ENCODE data around the gene ARSJ.
A peak's percentile ranks its signal among the peaks of the same experiment; 100 is the strongest.
"Not testable (repeated sequence)": the region's sequence is repeated elsewhere in the genome, so short reads cannot be mapped to it uniquely, and the experiment has no call there.

Gene ARSJ

GRCh38 chr4:113935190-113935589 is 44.3 kb downstream of the ARSJ start:
- ATAC-seq (ENCODE audit: low read depth) (peak; percentile 35; the same call in 1 of the 3 replicates), DNase-seq (ENCODE audit: low spot score) (no peak)
- H3K27ac ChIP-seq (ENCODE audit: poor library complexity, severe bottlenecking), result no peak overlapping the region
- H3K4me3 ChIP-seq (ENCODE audit: severe bottlenecking), result no peak overlapping the region
- H3K27me3 ChIP-seq (ENCODE audit: insufficient read depth, poor library complexity, severe bottlenecking), result no peaks in the 10 kb centered on the region
- H3K36me3 ChIP-seq (ENCODE audit: low read depth), result peaks cover 15% of the 10 kb centered on the region
- H3K4me1 ChIP-seq (ENCODE audit: insufficient read depth, poor library complexity, severe bottlenecking), result peaks cover 9% of the 10 kb centered on the region
- no peaks in the 10 kb centered on the region for H3K9me3 ChIP-seq (ENCODE audit: severe bottlenecking)
- TF ChIP-seq, protein P1, sequence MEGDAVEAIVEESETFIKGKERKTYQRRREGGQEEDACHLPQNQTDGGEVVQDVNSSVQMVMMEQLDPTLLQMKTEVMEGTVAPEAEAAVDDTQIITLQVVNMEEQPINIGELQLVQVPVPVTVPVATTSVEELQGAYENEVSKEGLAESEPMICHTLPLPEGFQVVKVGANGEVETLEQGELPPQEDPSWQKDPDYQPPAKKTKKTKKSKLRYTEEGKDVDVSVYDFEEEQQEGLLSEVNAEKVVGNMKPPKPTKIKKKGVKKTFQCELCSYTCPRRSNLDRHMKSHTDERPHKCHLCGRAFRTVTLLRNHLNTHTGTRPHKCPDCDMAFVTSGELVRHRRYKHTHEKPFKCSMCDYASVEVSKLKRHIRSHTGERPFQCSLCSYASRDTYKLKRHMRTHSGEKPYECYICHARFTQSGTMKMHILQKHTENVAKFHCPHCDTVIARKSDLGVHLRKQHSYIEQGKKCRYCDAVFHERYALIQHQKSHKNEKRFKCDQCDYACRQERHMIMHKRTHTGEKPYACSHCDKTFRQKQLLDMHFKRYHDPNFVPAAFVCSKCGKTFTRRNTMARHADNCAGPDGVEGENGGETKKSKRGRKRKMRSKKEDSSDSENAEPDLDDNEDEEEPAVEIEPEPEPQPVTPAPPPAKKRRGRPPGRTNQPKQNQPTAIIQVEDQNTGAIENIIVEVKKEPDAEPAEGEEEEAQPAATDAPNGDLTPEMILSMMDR (IDR thresholded peaks at IDR 0.05; ENCODE audit: poor library complexity, severe bottlenecking), result no peak

- H3K4me3 ChIP-seq (ENCODE audit: severe bottlenecking); H3K27ac ChIP-seq (ENCODE audit: poor library complexity, severe bottlenecking); H3K27me3 ChIP-seq (ENCODE audit: insufficient read depth, poor library complexity, severe bottlenecking); H3K36me3 ChIP-seq (ENCODE audit: low read depth); DNase-seq (ENCODE audit: low spot score); ATAC-seq (ENCODE audit: low read depth); H3K9me3 ChIP-seq (ENCODE audit: severe bottlenecking): not testable (repeated sequence)
- H3K4me1 ChIP-seq (ENCODE audit: insufficient read depth, poor library complexity, severe bottlenecking), result peaks cover 14% of the 10 kb centered on the region
These were observed 54.7 kb downstream of the ARSJ start for GRCh38 chr4:113924706-113925105.

- ATAC-seq (ENCODE audit: low read depth) (no peak), DNase-seq (ENCODE audit: low spot score) (no peak)
- no peak overlapping the region for H3K4me3 ChIP-seq (ENCODE audit: severe bottlenecking)
- TF ChIP-seq, protein P1 (IDR thresholded peaks at IDR 0.05; ENCODE audit: poor library complexity, severe bottlenecking), result no peak
- H3K27ac ChIP-seq (ENCODE audit: poor library complexity, severe bottlenecking), result no peak overlapping the region
- H3K4me1 ChIP-seq (ENCODE audit: insufficient read depth, poor library complexity, severe bottlenecking), result peaks cover 19% of the 10 kb centered on the region
- no peaks in the 10 kb centered on the region for H3K9me3 ChIP-seq (ENCODE audit: severe bottlenecking)
- no peaks in the 10 kb centered on the region for H3K27me3 ChIP-seq (ENCODE audit: insufficient read depth, poor library complexity, severe bottlenecking)
- peaks cover 7% of the 10 kb centered on the region; the same call in 1 of the 2 replicates for H3K36me3 ChIP-seq (ENCODE audit: low read depth)
These were observed 58.2 kb downstream of the ARSJ start for GRCh38 chr4:113921089-113921794.

DNA sequence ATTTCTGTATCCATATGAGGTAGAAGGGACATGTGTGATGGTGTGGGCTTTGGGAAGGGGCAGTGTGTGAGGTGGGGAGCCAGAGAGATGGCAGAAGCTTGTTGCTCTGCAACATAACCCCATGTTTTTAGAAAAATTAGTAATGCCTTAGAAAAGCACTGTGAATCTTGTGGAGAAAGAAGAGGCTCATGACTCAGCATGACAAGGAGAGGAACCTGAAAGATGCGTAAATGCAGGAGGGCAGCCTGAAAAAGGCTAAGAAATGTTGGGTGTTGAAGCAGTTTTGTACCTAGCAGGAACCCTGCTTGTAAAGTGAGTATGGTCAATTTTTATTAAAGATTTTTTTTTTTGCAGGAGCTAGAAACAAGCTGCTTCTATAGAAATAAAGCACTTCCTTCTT is 59.8 kb downstream of the ARSJ start:
- no peak overlapping the region for H3K4me3 ChIP-seq (ENCODE audit: severe bottlenecking)
- H3K4me1 ChIP-seq (ENCODE audit: insufficient read depth, poor library complexity, severe bottlenecking), result peaks cover 14% of the 10 kb centered on the region
- no peak for DNase-seq (ENCODE audit: low spot score)
- peaks cover 7% of the 10 kb centered on the region; the same call in 1 of the 2 replicates for H3K36me3 ChIP-seq (ENCODE audit: low read depth)
- H3K27me3 ChIP-seq (ENCODE audit: insufficient read depth, poor library complexity, severe bottlenecking), result no peaks in the 10 kb centered on the region
- ATAC-seq (ENCODE audit: low read depth), result peak; percentile 44; the same call in 1 of the 3 replicates
- H3K27ac ChIP-seq (ENCODE audit: poor library complexity, severe bottlenecking), result no peak overlapping the region
- TF ChIP-seq, protein P1 (IDR thresholded peaks at IDR 0.05; ENCODE audit: poor library complexity, severe bottlenecking), result no peak
- H3K9me3 ChIP-seq (ENCODE audit: severe bottlenecking), result no peaks in the 10 kb centered on the region

- Histone ChIP-seq H3K4me1 (ENCODE audit: insufficient read depth, poor library complexity, severe bottlenecking) (peaks cover 11% of the 10 kb centered on the region), H3K9me3 (ENCODE audit: severe bottlenecking) (no peaks in the 10 kb centered on the region), H3K27ac (ENCODE audit: poor library complexity, severe bottlenecking) (no peak overlapping the region), H3K36me3 (ENCODE audit: low read depth) (peaks cover 7% of the 10 kb centered on the region; the same call in 1 of the 2 replicates), H3K27me3 (ENCODE audit: insufficient read depth, poor library complexity, severe bottlenecking) (no peaks in the 10 kb centered on the region), H3K4me3 (ENCODE audit: severe bottlenecking) (no peak overlapping the region)
- ATAC-seq (ENCODE audit: low read depth) (no peak), DNase-seq (ENCODE audit: low spot score) (no peak)
- TF ChIP-seq, protein P1 (IDR thresholded peaks at IDR 0.05; ENCODE audit: poor library complexity, severe bottlenecking), result no peak
These were observed 60.3 kb downstream of the ARSJ start for GRCh38 chr4:113919145-113919544.

Measured in RWPE2 (cell line).